Amniotic epithelial cell (primary cell): ENCODE measurements around the gene B4GALNT3.
"Not testable (repeated sequence)": the region's sequence is repeated elsewhere in the genome, so short reads cannot be mapped to it uniquely, and the experiment has no call there.

ENCODE experiments used
- DNase-seq: peaks from one replicate; pipeline ENCODE4 v3.0.0-alpha.2; 2010; ENCODE audit warnings: low read depth

B4GALNT3 gene

GRCh38 chr12:575948-576614, 116.3 kb downstream of the B4GALNT3 start:
- peak; percentile 41 for DNase-seq

- DNase-seq = no peak
Observed at GRCh38 chr12:576615-577110, 116.9 kb downstream of the B4GALNT3 start.

- DNase-seq = not testable (repeated sequence)
Observed at GRCh38 chr12:577994-578747, 118.4 kb downstream of the B4GALNT3 start.

GRCh38 chr12:578748-579419, 119.1 kb downstream of the B4GALNT3 start:
- no peak for DNase-seq

GRCh38 chr12:579420-580110, 119.8 kb downstream of the B4GALNT3 start:
- DNase-seq = no peak

- no peak for DNase-seq
Observed at GRCh38 chr12:580813-581212, 121.1 kb downstream of the B4GALNT3 start.

GRCh38 chr12:581321-581720, 121.6 kb downstream of the B4GALNT3 start:
- no peak for DNase-seq

GRCh38 chr12:581746-582145, 122.0 kb downstream of the B4GALNT3 start:
- no peak for DNase-seq

GRCh38 chr12:583251-583869, 123.6 kb downstream of the B4GALNT3 start:
- DNase-seq = no peak

GRCh38 chr12:585062-586061, 125.6 kb downstream of the B4GALNT3 start:
- DNase-seq = no peak

- no peak for DNase-seq
Observed at GRCh38 chr12:586318-587071, 126.8 kb downstream of the B4GALNT3 start.

GRCh38 chr12:587132-588023, 127.6 kb downstream of the B4GALNT3 start:
- DNase-seq = no peak

GRCh38 chr12:588024-588322, 128.2 kb downstream of the B4GALNT3 start:
- DNase-seq = no peak

GRCh38 chr12:588646-589045, 128.9 kb downstream of the B4GALNT3 start:
- no peak for DNase-seq

GRCh38 chr12:590206-590750, 130.5 kb downstream of the B4GALNT3 start:
- no peak for DNase-seq

- DNase-seq = no peak
Observed at GRCh38 chr12:591167-592023, 131.7 kb downstream of the B4GALNT3 start.

GRCh38 chr12:592024-592505, 132.3 kb downstream of the B4GALNT3 start:
- no peak for DNase-seq
